OCI-LY7 (cell line): Measurements from ENCODE around the gene EMP1. TPM values are rescaled to one million over a fixed set of nuclear protein-coding genes. Genes with fewer than 3 reads are reported as not detected.

Source experiments
- BruUV-seq: library from RNA; stranded (reverse); fragments of 400-500 nt; replicated peaks from 2 replicates; lab custom pipeline; 2021; lab: Mats Ljungman, UMichigan
- CTCF ChIA-PET: fragments of 300-600 bp; sonication (Branson Sonifier 250); formaldehyde crosslinking; loops from one replicate; lab custom pipeline; 2022; ENCODE audit warnings: antibody characterized with exemption; ENCODE audit not compliant: unreplicated experiment; lab: Charles Lee
- POLR2A ChIA-PET: fragments of 300-600 bp; sonication (Branson Sonifier 250); formaldehyde crosslinking; loops from one replicate; lab custom pipeline; 2022; ENCODE audit warnings: antibody characterized with exemption; lab: Charles Lee
- DNase-seq: peaks from one replicate; pipeline ENCODE4 v3.0.0-alpha.2; 2015; ENCODE audit warnings: low spot score
- H2AFZ ChIP-seq: fragments of 200-600 bp; sonication (generic), shearing (Covaris generic); 2 replicates; pipeline ENCODE4 v1.6.1; 2014; ENCODE audit warnings: mild to moderate bottlenecking, antibody characterized with exemption, low read length, moderate library complexity
- H3K27ac ChIP-seq: fragments of 200-600 bp; sonication (generic); 2 replicates; pipeline ENCODE4 v1.5.1; 2014; ENCODE audit warnings: mixed run types, low read depth, mild to moderate bottlenecking, moderate library complexity, low read length, inconsistent platforms; ENCODE audit not compliant: poor library complexity, severe bottlenecking
- H3K36me3 ChIP-seq: fragments of 200-600 bp; sonication (generic); 2 replicates; pipeline ENCODE4 v1.6.1; 2014; ENCODE audit warnings: mild to moderate bottlenecking, antibody characterized with exemption, low read length, moderate library complexity, mixed read lengths; ENCODE audit not compliant: insufficient read depth
- H3K4me1 ChIP-seq: fragments of 200-600 bp; sonication (generic); 2 replicates; pipeline ENCODE4 v1.5.1; 2014; ENCODE audit warnings: mild to moderate bottlenecking, low read length; ENCODE audit not compliant: insufficient read depth, poor library complexity, severe bottlenecking
- H3K4me2 ChIP-seq: fragments of 200-600 bp; sonication (generic); 2 replicates; pipeline ENCODE4 v1.6.1; 2014; ENCODE audit warnings: mild to moderate bottlenecking, low read length
- H3K4me3 ChIP-seq: fragments of 200-600 bp; sonication (generic); 2 replicates; pipeline ENCODE4 v1.5.1; 2014; ENCODE audit warnings: mild to moderate bottlenecking, low read depth, low read length; ENCODE audit not compliant: poor library complexity, severe bottlenecking
- H3K79me2 ChIP-seq: fragments of 200-600 bp; sonication (generic); 2 replicates; pipeline ENCODE4 v1.6.1; 2016; ENCODE audit warnings: low read depth, mild to moderate bottlenecking, low read length, moderate library complexity, mixed read lengths; ENCODE audit not compliant: insufficient read depth
- H3K9me2 ChIP-seq: fragments of 200-600 bp; sonication (generic); 2 replicates; pipeline ENCODE4 v1.6.1; 2016; ENCODE audit warnings: mild to moderate bottlenecking, low read length, mixed read lengths; ENCODE audit not compliant: insufficient read depth
- H3K9me3 ChIP-seq: fragments of 200-600 bp; sonication (generic); 2 replicates; pipeline ENCODE4 v1.6.1; 2014; ENCODE audit warnings: mild to moderate bottlenecking, mixed run types, low read length, mixed read lengths
- H4K20me1 ChIP-seq: fragments of 200-600 bp; sonication (generic); 2 replicates; pipeline ENCODE4 v1.6.1; 2014; ENCODE audit warnings: mild to moderate bottlenecking, antibody characterized with exemption, low read length, moderate library complexity, mixed read lengths; ENCODE audit not compliant: insufficient read depth
- EZH2phosphoT487 ChIP-seq: fragments of 200-600 bp; sonication (generic); IDR thresholded peaks from 2 replicates; pipeline ENCODE4 v1.6.1; 2018; ENCODE audit warnings: low read depth, borderline replicate concordance, mild to moderate bottlenecking, mixed run types, antibody characterized with exemption, low read length, moderate library complexity, mixed read lengths
- intact Hi-C: fragments of 100-400 bp; cut with micrococcal nuclease; formaldehyde crosslinking; loops from one replicate; pipeline ENCODE4 v1.10.0; 2022; ENCODE audit not compliant: unreplicated experiment
- total RNA-seq, 2 experiments: library from RNA; depleted of rRNA in 1 of 2; stranded (reverse); fragments of >200 nt in 1 of 2; shearing (Covaris generic) in 1 of 2; gene quantifications; 2 replicates each; pipeline ENCODE4 v1.2.3, GENCODE V29; 2014 to 2022
- TF ChIP-seq, protein P1 (sequence below): fragments of 200-600 bp; sonication (generic); conservative IDR thresholded peaks from 2 replicates; pipeline ENCODE4 v1.5.1; 2014; ENCODE audit warnings: mild to moderate bottlenecking, antibody characterized with exemption, low read length, moderate library complexity, mixed read lengths

The EMP1 gene
- total RNA-seq, 2 experiments from 2014 or later: 0.40 TPM; not detected in 1

DNA sequence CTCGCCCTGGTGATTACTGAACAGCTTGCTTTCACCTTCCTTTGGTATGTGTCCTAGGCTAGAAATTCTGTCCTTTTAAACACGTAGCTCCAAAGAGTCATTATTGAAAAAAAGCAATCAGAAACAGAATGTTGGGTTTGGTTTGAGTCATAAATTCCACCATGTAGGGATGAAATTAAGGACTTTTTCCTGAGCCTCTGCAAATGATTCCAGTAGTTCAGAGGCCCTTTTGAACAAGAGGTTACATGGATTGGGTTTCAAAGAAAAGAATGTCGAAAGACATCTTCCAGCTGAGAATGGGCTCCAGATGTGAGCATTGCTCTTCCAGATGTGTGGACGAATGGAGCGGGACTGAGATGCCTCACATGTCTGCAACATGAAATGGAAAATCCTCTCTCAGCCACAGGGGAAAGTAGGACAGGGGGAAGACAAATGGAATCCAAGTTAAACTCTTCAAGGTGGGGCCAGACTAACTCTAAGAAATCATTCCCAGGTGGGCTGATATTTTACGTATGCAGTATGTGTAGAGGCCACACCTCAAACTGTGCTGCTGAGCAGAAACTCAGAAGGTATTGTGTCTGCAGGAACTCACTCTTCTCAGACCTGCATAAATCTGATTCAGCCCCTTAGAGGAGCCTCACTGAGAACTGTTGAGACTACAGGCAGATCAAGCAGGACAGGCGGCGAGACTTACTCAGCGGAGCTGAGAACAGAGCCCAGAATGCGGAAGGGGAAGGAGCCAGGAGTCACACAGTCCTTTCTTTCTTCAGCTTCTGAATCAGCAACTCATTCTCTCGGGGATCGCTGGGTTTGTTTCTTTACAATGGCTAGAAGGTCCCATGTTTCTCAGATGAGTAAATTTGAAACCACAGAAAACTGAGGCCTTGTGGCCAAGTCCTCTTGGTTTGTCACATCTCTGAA lies 23.3 kb upstream of the EMP1 start:
- no peaks in the 10 kb centered on the region for H3K79me2 ChIP-seq
- no peak overlapping the region for H3K27ac ChIP-seq
- no peak overlapping the region for H2AFZ ChIP-seq
- no peak overlapping the region for H3K4me2 ChIP-seq
- H3K36me3 ChIP-seq: no peaks in the 10 kb centered on the region
- TF ChIP-seq, protein P1, sequence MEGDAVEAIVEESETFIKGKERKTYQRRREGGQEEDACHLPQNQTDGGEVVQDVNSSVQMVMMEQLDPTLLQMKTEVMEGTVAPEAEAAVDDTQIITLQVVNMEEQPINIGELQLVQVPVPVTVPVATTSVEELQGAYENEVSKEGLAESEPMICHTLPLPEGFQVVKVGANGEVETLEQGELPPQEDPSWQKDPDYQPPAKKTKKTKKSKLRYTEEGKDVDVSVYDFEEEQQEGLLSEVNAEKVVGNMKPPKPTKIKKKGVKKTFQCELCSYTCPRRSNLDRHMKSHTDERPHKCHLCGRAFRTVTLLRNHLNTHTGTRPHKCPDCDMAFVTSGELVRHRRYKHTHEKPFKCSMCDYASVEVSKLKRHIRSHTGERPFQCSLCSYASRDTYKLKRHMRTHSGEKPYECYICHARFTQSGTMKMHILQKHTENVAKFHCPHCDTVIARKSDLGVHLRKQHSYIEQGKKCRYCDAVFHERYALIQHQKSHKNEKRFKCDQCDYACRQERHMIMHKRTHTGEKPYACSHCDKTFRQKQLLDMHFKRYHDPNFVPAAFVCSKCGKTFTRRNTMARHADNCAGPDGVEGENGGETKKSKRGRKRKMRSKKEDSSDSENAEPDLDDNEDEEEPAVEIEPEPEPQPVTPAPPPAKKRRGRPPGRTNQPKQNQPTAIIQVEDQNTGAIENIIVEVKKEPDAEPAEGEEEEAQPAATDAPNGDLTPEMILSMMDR: no peak
- TF ChIP-seq EZH2phosphoT487: no peak
- H3K9me3 ChIP-seq: no peaks in the 10 kb centered on the region
- H3K4me3 ChIP-seq: no peak overlapping the region
- ChIA-PET CTCF (interaction anchor here (0.6 kb wide), 1 partner anchor 352 kb away, joined by 3 read pairs; no protein-coding TSS in a partner anchor), POLR2A (interaction anchor here (0.7 to 1.2 kb wide), 2 partner anchors 13 to 71 kb away, joined by 3 read pairs; no protein-coding TSS in a partner anchor)
- H3K9me2 ChIP-seq: no peaks in the 10 kb centered on the region
- H4K20me1 ChIP-seq: no peaks in the 10 kb centered on the region
- BruUV-seq: no TSS peak
- no peaks in the 10 kb centered on the region for H3K4me1 ChIP-seq
- DNase-seq: no peak
- intact Hi-C loops: no loop called here

DNA sequence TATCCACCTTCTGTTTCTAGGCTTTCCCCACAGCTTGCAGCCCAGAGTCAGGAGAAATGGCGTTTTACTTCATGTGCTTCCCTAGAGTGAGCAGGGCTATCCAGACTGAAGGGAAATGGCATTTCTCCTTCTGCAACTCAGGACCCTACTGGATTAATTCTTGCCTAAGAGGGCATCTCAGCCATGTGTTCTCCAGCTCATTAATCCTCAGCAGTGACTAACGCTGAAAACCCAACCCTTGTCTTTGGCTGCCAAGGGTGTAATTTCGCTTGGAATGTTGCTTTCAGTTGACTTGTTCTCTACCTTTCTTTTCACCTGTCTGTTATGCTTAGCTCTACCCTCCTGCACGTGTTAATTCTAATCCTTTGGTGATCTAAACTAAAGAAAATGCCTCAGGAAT lies 21.0 kb upstream of the EMP1 start:
- H3K27ac ChIP-seq: no peak overlapping the region
- CTCF ChIA-PET: no interaction called here
- no peak for TF ChIP-seq EZH2phosphoT487
- TF ChIP-seq, protein P1: no peak
- DNase-seq: no peak
- H4K20me1 ChIP-seq: no peaks in the 10 kb centered on the region
- H3K9me3 ChIP-seq: no peaks in the 10 kb centered on the region
- intact Hi-C loops: no loop called here
- no peak overlapping the region for H2AFZ ChIP-seq
- H3K36me3 ChIP-seq: no peaks in the 10 kb centered on the region
- no peaks in the 10 kb centered on the region for H3K79me2 ChIP-seq
- no TSS peak for BruUV-seq
- POLR2A ChIA-PET: no interaction called here
- H3K4me2 ChIP-seq: no peak overlapping the region
- H3K4me3 ChIP-seq: no peak overlapping the region
- H3K9me2 ChIP-seq: no peaks in the 10 kb centered on the region
- H3K4me1 ChIP-seq: no peaks in the 10 kb centered on the region

DNA sequence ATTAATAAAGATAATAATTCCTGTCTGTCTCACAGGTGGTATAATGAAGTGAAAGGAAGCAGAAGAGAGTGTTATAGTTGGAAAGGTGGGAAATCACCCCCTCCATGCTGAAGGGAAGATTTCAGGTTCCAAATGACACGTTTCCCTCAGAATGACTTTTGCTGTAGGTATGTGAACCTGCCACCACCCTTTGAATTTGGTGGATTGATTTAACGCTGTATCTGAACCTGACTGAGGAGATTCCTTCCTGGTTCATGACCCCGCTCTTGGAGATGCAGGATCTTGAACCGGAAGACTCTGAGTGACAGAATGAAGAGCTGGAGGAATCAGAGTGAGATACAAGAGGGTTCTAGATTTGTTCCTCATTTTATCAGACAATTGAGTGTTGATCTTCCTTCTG lies 20.3 kb upstream of the EMP1 start:
- Histone ChIP-seq H3K36me3 (no peaks in the 10 kb centered on the region), H3K4me1 (no peaks in the 10 kb centered on the region)
- CTCF ChIA-PET: no interaction called here

More for the DNA sequence above, 20.3 kb upstream of the EMP1 start:
- no peak overlapping the region for H3K4me2 ChIP-seq
- intact Hi-C loops: no loop called here
- H3K4me3 ChIP-seq: no peak overlapping the region
- no peaks in the 10 kb centered on the region for H3K9me3 ChIP-seq
- no peaks in the 10 kb centered on the region for H3K9me2 ChIP-seq
- POLR2A ChIA-PET: no interaction called here
- no peak overlapping the region for H2AFZ ChIP-seq
- no peaks in the 10 kb centered on the region for H4K20me1 ChIP-seq
- DNase-seq: no peak
- BruUV-seq: no TSS peak
- no peak for TF ChIP-seq EZH2phosphoT487
- TF ChIP-seq, protein P1: no peak
- H3K27ac ChIP-seq: no peak overlapping the region
- H3K79me2 ChIP-seq: no peaks in the 10 kb centered on the region
